Activated T-cell treated with anti-CD3 and anti-CD28 coated beads, Interleukin-2, amount 50 U/mL, for 48 hours (primary cell): ENCODE data around the gene LCORL.
"Not testable (repeated sequence)": the region's sequence is repeated elsewhere in the genome, so short reads cannot be mapped to it uniquely, and the experiment has no call there.

Source experiments
- DNase-seq, 2 experiments: peaks; one replicate each; pipeline ENCODE4 v3.0.0-alpha.2; 2020

The LCORL gene

DNA sequence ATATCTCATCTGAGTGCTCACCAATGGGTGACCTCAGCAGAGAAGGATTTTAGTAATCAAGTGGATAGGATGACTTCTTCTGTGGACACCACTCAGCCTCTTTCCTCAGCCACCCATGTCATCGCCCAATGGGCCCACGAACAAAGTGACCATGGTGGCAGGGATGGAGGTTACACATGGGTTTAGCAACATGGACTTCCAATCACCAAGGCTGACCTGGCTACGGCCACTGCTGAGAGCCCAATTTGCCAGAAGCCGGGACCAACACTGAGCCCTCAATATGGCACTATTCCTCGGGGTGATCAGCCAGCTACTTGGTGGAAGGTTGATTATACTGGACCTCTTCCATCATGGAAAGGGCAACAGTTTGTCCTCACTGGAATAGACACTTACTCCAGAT is 97.4 kb downstream of the LCORL start:
- no peak for DNase-seq

- no peak for DNase-seq
Observed at GRCh38 chr4:17921451-17921850, 100.1 kb downstream of the LCORL start.

- no peak for DNase-seq
Observed at GRCh38 chr4:17920681-17921080, 100.9 kb downstream of the LCORL start.

- DNase-seq = no peak
Observed at GRCh38 chr4:17915439-17915838, 106.1 kb downstream of the LCORL start.

DNA sequence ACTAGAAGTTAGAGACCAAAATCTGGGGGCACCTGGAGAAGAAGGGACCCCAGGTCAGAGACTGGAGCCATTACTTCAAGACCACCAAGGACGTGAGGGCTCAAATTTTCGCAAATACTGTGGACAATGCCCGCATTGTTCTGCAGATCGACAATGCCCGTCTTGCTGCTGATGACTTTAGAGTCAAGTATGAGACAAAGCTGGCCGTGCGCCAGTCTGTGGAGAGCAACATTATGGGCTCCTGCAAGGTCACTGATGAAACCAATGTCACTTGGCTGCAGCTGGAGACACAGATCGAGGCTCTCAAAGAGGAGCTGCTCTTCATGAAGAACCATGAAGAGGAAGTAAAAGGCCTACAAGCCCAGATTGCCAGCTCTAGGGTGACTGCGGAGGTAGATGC is 109.5 kb downstream of the LCORL start:
- DNase-seq = no peak

DNA sequence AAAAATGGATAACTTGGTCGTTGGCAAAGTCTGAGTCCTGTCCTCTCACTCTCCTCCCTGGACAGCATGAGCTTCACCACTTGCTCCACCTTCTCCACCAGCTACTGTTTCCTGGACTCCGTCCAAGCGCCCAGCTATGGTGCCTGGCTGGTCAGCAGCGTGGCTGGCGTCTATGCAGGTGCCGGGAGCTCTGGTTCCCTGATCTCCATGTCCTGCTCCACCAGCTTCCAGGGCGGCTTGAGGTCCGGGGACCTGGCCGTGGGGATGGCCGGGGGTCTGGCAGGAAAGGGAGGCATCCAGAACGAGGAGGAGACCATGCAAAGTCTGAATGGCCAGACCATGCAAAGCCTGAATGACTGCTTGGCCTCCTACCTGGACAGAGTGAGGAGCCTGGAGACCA is 109.9 kb downstream of the LCORL start:
- DNase-seq = no peak

- DNase-seq = no peak
Observed at GRCh38 chr4:17898553-17899055, 123.0 kb downstream of the LCORL start.

GRCh38 chr4:17895481-17895880 is 126.1 kb downstream of the LCORL start:
- no peak for DNase-seq

- DNase-seq = no peak
Observed at GRCh38 chr4:17894421-17894820, 127.1 kb downstream of the LCORL start.

DNA sequence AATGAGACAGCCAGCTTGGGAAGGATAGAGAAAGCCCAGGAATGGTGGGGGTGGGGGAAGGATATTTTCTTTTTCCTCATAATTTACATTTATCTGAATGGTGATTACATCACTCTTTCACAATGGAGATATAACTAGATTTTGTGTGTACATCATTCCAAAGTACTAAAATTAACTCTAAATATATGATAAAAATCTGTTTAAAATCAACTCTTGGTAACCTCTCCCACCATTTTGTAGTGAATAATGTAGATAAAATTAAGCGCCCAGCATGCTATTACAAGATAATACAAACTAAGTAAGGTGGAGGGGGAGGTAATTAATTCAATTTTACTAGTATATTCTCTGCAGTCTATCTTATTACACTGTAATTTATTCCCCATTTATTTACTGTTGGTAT is 131.9 kb downstream of the LCORL start:
- DNase-seq = no peak

DNA sequence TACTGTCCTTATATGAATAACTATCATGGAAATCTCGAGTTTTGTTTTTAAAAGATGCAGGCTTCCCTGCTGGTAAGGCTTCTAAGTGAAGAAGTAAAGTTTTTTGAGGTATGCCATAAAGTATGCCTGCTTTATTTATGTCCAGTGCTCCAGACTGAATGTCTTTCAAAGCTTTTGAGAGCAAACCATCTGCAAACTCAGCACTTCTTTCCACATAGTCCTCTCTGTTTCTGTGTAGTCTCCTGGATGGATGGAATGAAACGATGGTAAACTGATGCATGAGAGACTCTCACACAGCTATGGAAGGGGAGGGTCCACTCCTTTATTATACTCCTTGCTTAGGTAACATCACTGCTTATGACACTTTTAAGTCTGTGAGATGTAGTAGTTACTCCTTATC is 137.0 kb downstream of the LCORL start:
- no peak for DNase-seq

DNA sequence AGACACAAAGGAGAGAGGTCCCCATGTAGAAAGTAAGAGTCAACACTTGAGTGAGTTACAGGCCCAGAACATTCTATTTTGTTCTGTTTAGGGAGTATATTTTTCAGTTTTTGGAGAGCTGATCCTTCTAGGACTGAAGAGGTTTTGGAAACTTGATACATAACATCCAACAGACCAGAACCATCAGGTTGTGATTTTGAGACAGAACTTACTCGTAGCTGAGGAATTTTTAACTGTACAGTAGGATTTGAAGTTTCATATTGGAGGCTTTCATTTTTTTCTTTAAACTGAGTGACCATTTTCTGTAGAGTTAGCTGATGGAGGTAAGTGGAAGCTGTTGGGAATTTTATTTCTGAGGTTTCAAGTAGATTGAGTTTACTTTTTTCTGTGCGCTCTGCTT is 137.5 kb downstream of the LCORL start:
- no peak for DNase-seq

DNA sequence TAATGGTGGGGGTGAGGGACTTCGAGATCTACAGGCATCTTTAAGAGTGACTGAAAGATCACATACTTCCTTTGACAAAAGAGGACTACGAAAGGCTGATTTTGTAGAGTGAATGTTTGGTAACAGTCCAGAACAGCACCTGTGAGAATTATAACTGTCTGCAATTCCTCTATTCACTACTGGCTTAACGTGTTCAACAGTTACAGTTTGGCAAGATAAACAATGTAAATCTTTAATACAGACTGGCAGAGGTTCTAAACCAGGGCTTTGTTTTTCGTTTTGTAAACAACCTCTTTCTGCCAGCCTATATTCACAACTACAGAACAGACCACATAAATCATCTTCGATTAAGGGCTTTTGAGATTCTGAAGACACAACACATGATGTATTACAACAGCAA is 143.9 kb downstream of the LCORL start:
- DNase-seq = no peak

- DNase-seq = no peak
Observed at GRCh38 chr4:17876943-17877342, 144.6 kb downstream of the LCORL start.

GRCh38 chr4:17875402-17876070 is 146.0 kb downstream of the LCORL start:
- DNase-seq = no peak

DNA sequence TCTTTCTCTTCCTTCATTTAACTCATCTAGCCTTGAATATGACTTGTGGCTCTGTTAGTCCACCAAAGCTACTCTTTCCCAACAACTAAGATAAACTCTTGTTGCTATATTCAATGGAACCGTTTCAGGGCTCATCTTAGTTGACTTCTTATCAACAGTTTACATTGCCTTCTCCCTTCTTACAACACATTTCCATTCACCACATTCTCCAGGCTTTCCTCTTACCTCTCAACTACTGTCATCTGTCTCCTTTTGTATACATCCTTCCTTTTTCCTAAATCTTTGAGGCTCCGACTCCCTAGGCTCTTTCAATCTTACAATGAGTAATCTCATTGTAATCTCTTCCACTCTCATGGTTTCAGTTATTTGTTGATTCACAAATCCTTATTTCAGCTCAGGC is 152.2 kb downstream of the LCORL start:
- no peak for DNase-seq

DNA sequence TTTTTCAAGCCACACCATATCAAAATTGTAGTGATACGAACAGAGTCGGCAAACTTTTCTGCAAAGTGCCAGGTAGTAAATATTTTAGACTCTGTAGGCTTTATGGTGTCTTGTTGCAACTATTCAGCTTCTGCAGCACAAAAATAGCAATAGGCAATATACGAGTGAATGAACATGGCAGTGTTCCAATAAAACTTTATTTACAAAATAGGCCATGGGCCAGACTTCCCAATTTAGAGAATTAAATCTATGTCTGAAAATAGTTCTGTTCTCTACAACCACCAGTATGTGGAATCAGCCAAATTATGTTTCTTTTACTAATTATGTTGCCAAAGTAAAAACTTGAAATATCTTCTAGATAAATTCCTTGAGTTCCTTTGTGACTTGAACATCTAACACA is 154.3 kb downstream of the LCORL start:
- no peak for DNase-seq

- no peak for DNase-seq
Observed at GRCh38 chr4:17866810-17867209, 154.7 kb downstream of the LCORL start.

GRCh38 chr4:17865866-17866363 is 155.6 kb downstream of the LCORL start:
- DNase-seq = no peak

GRCh38 chr4:17861906-17862305 is 159.6 kb downstream of the LCORL start:
- not testable (repeated sequence) for DNase-seq

GRCh38 chr4:17859793-17860406 is 161.7 kb downstream of the LCORL start:
- no peak for DNase-seq

DNA sequence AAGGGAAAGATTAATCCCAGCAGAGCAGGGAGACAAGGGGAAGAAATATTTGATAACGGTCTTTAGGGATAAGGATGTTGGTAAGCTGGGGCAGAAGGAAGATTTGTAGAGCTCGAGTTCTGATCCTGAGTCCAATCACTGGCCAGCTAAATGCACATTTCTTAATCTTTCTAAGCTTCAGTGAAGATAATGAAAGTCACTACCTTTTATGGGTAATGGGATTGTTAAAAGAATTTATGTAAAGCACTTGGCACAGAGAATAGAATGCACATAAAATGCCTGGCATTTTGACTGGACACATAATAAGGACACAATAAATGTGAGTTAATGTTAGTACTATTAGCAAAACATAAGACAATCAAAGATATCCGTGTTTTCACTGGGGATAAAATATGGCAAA is 167.5 kb downstream of the LCORL start:
- DNase-seq = no peak

- no peak for DNase-seq
Observed at GRCh38 chr4:17851959-17852358, 169.6 kb downstream of the LCORL start.

- DNase-seq = not testable (repeated sequence)
Observed at GRCh38 chr4:17850295-17850694, 171.3 kb downstream of the LCORL start.

DNA sequence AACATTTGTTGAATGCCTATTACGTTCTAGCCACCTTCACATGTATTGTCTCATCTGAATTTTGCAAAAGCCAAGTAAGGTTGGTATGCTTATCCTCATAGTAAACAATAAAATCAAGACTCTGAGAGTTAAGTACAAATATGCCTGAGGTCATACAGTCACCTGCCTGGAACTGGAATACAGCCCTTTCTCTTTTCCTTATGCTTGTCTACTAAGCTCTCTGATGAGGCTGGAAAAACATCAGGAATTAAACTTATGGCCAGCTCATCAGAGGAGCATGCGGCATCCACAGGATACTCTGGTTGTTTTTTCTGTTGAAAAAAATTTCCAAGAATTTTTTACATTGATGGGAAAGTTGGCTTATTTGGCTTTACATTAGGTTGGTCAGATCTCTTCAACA is 175.3 kb downstream of the LCORL start:
- no peak for DNase-seq
